ENCODE data around the gene USP46. TPM values are rescaled to one million over a fixed set of nuclear protein-coding genes. Genes with fewer than 3 reads are reported as not detected.
A peak's percentile ranks its signal among the peaks of the same experiment; 100 is the strongest.

USP46 gene
- total and polyA plus RNA-seq, 5 donors = 12.6 to 63.7 (median 55.4) TPM

DNA sequence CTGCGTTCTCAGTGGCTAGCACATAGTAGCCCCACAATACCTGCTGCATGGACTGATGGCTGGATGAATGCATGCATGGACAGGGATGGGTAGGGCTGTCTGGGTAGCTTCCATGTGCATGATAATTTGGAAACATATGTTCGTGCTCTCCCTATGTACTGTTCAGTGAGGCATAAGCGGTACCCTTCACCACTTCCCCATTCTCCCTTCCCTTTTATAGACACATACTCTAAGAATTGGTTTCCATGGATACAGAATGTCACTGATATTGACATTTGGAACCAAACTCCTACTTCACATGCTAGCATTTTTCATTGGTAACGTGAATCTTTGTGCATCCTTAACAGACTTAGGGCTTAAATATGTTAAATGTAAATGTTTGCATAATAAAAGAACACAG, 20.4 kb downstream of the USP46 start:
- 92% methylated on average over 4 of the region's 4 CpGs for WGBS
- no peak for ATAC-seq
- no peak for DNase-seq
- intact Hi-C loops (cut with DNase I) = no loop called here
- H3K27ac ChIP-seq (ENCODE audit: low read length) = no peak overlapping the region
- H3K27me3 ChIP-seq (ENCODE audit: control insufficient read depth, insufficient read depth) = no peaks in the 10 kb centered on the region
- H3K9me3 ChIP-seq (ENCODE audit: control insufficient read depth, low read length) = no peaks in the 10 kb centered on the region
- no peak overlapping the region for H3K4me3 ChIP-seq (ENCODE audit: low read length)
- H3K4me1 ChIP-seq (ENCODE audit: control insufficient read depth, insufficient read depth, low read length) = peaks cover 7% of the 10 kb centered on the region

DNA sequence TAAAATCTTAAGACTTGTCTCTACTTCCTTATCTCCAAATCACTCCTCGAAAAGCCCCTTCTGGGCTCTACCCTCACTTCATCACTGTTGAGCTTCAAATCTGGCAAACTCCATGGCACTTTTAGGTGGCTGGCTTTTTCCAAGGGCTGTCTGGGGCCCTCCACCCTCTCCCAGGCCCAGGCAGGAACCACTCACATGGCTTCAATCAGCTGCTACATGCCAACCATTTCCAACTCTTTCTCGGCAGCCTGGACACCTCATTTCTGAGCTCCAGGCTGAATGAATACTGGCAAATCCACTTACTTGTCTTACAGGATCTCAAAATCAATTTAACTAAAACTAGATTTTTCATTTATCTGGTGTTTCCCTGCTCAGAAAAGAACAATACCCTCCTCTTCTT, 22.0 kb downstream of the USP46 start:
- ATAC-seq (no peak), DNase-seq (no peak)
- Histone ChIP-seq H3K9me3 (ENCODE audit: control insufficient read depth, low read length) (no peaks in the 10 kb centered on the region), H3K4me3 (ENCODE audit: low read length) (no peak overlapping the region), H3K27ac (ENCODE audit: low read length) (no peak overlapping the region), H3K27me3 (ENCODE audit: control insufficient read depth, insufficient read depth) (no peaks in the 10 kb centered on the region), H3K4me1 (ENCODE audit: control insufficient read depth, insufficient read depth, low read length) (peaks cover 7% of the 10 kb centered on the region)
- intact Hi-C loops (cut with DNase I) = no loop called here
- 61% methylated on average over 2 of the region's 2 CpGs for WGBS

DNA sequence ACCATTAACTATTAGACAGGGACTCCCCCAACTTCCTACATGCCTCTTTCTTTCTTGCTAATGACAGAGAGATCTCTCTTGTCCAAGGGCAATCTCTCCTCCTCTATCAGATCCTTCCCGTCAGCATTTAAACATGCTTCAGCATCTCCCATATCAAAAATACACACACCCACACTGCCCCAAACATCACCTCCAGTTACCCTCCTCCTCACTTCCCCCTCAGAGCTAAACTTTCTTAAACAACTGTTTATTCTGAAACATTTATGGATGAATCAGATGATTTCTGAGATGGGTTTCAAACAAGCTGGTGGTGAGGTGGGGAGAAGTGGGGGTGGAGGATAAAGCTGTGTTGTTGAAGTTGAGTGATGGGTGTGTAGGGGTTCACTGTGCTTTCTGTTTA, 23.5 kb downstream of the USP46 start:
- WGBS = 74% methylated on average over 1 of the region's 1 CpG
- no peak for ATAC-seq
- Histone ChIP-seq H3K4me1 (ENCODE audit: control insufficient read depth, insufficient read depth, low read length) (peaks cover 7% of the 10 kb centered on the region), H3K27me3 (ENCODE audit: control insufficient read depth, insufficient read depth) (no peaks in the 10 kb centered on the region), H3K27ac (ENCODE audit: low read length) (no peak overlapping the region), H3K4me3 (ENCODE audit: low read length) (no peak overlapping the region), H3K9me3 (ENCODE audit: control insufficient read depth, low read length) (no peaks in the 10 kb centered on the region)
- no peak for DNase-seq
- intact Hi-C loops (cut with DNase I) = no loop called here

DNA sequence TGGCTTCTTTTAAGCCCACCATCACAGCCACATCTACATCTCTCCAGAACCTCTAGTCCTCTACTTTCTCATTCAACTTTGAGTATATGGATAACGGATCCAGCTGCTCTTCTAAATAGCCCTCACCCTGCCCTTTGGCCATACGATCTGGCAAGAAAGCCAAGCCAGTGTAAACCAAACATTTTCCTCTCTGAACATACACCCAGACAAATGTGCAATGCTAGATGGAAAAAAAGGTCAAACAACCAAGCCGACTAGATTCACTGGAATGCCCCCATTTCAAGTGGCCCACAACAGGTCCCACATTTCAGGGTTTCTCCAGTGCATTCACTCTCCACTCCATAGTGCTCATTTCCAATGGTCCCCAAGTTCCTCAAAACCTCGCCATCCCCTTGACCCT, 24.0 kb downstream of the USP46 start:
- intact Hi-C loops (cut with DNase I) = no loop called here
- ATAC-seq = no peak
- DNase-seq = no peak
- no peak overlapping the region for H3K4me3 ChIP-seq (ENCODE audit: low read length)
- WGBS = 84% methylated on average over 4 of the region's 4 CpGs
- no peak overlapping the region for H3K27ac ChIP-seq (ENCODE audit: low read length)
- H3K4me1 ChIP-seq (ENCODE audit: control insufficient read depth, insufficient read depth, low read length) = peaks cover 7% of the 10 kb centered on the region
- H3K27me3 ChIP-seq (ENCODE audit: control insufficient read depth, insufficient read depth) = no peaks in the 10 kb centered on the region
- H3K9me3 ChIP-seq (ENCODE audit: control insufficient read depth, low read length) = no peaks in the 10 kb centered on the region

DNA sequence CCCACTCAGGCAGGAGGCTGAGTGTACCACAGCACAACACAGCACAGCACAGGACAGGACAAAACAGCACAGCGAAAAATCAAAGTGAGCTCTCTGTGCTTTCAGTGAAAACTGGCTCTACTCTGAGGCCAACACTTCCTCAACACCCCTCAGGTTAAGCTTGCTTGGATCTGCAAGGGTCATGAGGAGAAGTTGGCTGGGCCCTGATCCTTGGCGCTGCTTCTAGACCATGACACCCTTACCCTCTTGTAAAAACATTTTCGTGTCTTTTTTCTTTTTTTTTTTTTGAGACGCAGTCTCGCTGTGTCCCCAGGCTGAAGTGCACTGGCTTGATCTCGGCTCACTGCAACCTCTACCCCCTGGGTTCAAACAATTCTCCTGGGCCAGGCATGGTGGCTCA, 25.3 kb downstream of the USP46 start:
- intact Hi-C loops (cut with DNase I) = no loop called here
- no peak for ATAC-seq
- Histone ChIP-seq H3K27me3 (ENCODE audit: control insufficient read depth, insufficient read depth) (no peaks in the 10 kb centered on the region), H3K27ac (ENCODE audit: low read length) (no peak overlapping the region), H3K4me1 (ENCODE audit: control insufficient read depth, insufficient read depth, low read length) (peaks cover 2% of the 10 kb centered on the region), H3K4me3 (ENCODE audit: low read length) (no peak overlapping the region), H3K9me3 (ENCODE audit: control insufficient read depth, low read length) (no peaks in the 10 kb centered on the region)
- DNase-seq = no peak
- 95% methylated on average over 6 of the region's 6 CpGs for WGBS

DNA sequence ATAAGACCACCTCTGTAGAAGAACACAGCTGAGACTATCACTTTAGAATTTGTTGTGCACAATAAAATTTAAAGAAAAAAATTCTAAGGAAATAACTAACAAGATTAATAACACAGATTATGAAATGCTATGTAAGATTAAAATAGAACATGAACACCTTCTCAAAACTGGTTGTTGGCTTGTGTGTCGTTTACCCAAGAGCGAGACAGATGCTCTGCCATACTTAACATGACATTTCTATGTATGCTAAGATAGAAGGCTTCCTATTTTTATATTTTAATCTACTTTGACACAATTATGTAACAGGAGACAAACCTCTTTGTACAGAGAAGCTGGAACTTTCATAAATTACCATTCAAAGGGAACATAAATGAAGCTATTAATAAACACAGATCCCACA, 30.1 kb downstream of the USP46 start:
- 59% methylated on average over 2 of the region's 2 CpGs for WGBS
- H3K4me3 ChIP-seq (ENCODE audit: low read length) = no peak overlapping the region
- intact Hi-C loops (cut with DNase I) = no loop called here
- H3K9me3 ChIP-seq (ENCODE audit: control insufficient read depth, low read length) = no peaks in the 10 kb centered on the region
- no peak overlapping the region for H3K27ac ChIP-seq (ENCODE audit: low read length)
- H3K4me1 ChIP-seq (ENCODE audit: control insufficient read depth, insufficient read depth, low read length) = peaks cover 4% of the 10 kb centered on the region
- no peaks in the 10 kb centered on the region for H3K27me3 ChIP-seq (ENCODE audit: control insufficient read depth, insufficient read depth)
- ATAC-seq (no peak), DNase-seq (no peak)

DNA sequence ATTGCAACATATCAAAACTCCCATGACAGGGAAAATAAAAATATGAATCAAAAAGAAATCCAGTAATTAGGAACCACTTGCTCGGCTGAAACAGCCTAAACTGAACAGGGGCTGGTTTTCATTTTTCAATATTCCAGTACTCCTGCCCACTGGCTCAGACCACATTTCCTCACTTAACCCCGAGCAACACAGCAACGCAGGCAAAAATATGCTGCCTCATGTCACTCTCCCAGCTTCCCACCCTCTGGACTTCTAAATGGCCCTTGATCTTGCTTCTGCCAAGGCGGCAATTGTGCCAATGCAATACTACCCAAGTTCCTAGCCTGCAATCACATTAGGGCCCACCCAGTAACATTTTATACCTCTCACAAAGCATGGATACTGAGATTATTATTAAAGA, 30.6 kb downstream of the USP46 start:
- Histone ChIP-seq H3K27ac (ENCODE audit: low read length) (no peak overlapping the region), H3K27me3 (ENCODE audit: control insufficient read depth, insufficient read depth) (no peaks in the 10 kb centered on the region), H3K9me3 (ENCODE audit: control insufficient read depth, low read length) (no peaks in the 10 kb centered on the region), H3K4me1 (ENCODE audit: control insufficient read depth, insufficient read depth, low read length) (peaks cover 4% of the 10 kb centered on the region), H3K4me3 (ENCODE audit: low read length) (no peak overlapping the region)
- intact Hi-C loops (cut with DNase I) = no loop called here
- WGBS = 64% methylated on average over 4 of the region's 4 CpGs
- DNase-seq = no peak
- ATAC-seq = peak; percentile 20 to 63

DNA sequence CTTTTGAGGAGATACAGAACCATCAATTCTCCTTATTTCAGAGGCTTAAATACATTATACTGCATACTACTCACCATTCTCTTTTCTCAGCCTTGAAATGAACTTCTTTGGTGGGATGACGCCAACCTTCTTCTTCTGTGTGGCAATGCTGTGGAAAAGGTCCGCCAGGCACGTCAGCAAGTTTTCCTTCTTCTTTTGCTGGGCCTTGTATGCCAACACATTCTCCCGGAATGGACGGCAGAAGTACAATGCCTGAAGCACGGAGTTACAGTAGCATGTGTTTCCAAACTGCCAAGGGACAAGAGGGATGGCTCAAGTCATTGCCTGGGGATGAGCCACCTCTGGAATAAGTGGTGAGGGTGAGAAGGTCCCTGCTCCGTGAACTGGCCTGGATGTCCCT, 31.2 kb downstream of the USP46 start:
- intact Hi-C loops (cut with DNase I) = no loop called here
- no peak overlapping the region for H3K4me3 ChIP-seq (ENCODE audit: low read length)
- no peaks in the 10 kb centered on the region for H3K27me3 ChIP-seq (ENCODE audit: control insufficient read depth, insufficient read depth)
- DNase-seq (no peak), ATAC-seq (peak in 1 of 2 donors; percentile 48)
- no peaks in the 10 kb centered on the region for H3K9me3 ChIP-seq (ENCODE audit: control insufficient read depth, low read length)
- no peak overlapping the region for H3K27ac ChIP-seq (ENCODE audit: low read length)
- H3K4me1 ChIP-seq (ENCODE audit: control insufficient read depth, insufficient read depth, low read length) = peaks cover 4% of the 10 kb centered on the region
- WGBS = 75% methylated on average over 7 of the region's 7 CpGs

DNA sequence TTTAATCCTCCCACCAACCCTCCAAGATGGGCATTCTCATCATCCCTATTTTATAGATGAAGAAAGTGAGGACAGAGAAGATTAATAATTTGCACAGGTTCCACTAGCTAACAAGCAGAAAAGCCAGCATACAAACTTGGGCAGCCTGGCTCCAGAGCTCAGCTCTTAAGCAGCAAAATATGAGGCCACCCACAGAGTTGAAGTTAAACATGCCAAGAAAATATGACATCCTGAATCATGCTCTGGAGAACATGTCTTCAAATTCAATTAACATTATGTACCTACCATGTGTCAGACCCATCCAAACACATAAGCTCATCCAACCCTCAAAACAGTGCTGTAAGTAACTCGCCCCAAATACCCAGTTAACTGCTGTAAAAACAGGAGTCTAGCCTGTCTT, 33.9 kb downstream of the USP46 start:
- Histone ChIP-seq H3K27ac (ENCODE audit: low read length) (no peak overlapping the region), H3K4me1 (ENCODE audit: control insufficient read depth, insufficient read depth, low read length) (peaks cover 4% of the 10 kb centered on the region), H3K9me3 (ENCODE audit: control insufficient read depth, low read length) (no peaks in the 10 kb centered on the region), H3K27me3 (ENCODE audit: control insufficient read depth, insufficient read depth) (no peaks in the 10 kb centered on the region), H3K4me3 (ENCODE audit: low read length) (no peak overlapping the region)
- ATAC-seq = no peak
- WGBS = 96% methylated on average over 1 of the region's 1 CpG
- no peak for DNase-seq
- intact Hi-C loops (cut with DNase I) = no loop called here

DNA sequence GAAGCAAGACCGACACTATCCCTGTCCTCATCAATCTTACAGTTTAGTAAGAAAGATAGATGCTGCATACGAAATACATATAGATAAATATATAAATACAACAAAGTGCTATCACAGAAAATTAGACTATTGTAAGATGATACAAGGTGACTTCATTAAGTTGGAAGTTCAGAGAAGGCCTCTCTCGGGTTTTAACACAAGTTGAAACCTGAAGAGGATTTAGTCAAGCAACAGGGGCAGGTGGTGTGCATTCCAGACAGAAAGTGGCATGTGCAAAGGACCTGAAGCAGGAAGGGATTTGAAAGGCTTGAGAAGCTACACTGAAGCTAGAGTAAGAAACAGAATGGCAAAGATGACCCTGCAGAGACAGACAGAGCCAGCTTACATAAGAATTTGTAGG, 36.5 kb downstream of the USP46 start:
- no peak overlapping the region for H3K4me3 ChIP-seq (ENCODE audit: low read length)
- H3K27ac ChIP-seq (ENCODE audit: low read length) = no peak overlapping the region
- DNase-seq (no peak), ATAC-seq (no peak)
- H3K4me1 ChIP-seq (ENCODE audit: control insufficient read depth, insufficient read depth, low read length) = peaks cover 2% of the 10 kb centered on the region
- 98% methylated on average over 3 of the region's 3 CpGs for WGBS
- H3K9me3 ChIP-seq (ENCODE audit: control insufficient read depth, low read length) = no peaks in the 10 kb centered on the region
- intact Hi-C loops (cut with DNase I) = no loop called here
- H3K27me3 ChIP-seq (ENCODE audit: control insufficient read depth, insufficient read depth) = no peaks in the 10 kb centered on the region

DNA sequence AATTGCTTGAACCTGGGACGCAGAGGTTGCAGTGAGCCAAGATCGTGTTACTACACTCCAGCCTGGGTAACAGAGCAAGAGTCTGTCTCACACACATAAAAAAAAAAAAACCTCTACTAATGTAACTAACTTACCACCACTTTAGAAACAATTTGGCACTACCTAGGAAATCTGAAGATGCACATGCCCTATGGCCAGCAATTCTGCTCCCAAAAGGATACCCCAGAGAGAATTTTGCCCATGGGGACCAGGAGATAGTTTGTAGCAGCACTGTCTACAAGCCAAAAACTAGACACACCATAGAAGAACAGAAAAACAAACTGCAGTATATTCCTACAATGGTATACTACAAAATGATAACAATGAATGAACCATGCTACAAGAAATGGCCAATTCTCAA, 37.5 kb downstream of the USP46 start:
- H3K4me1 ChIP-seq (ENCODE audit: control insufficient read depth, insufficient read depth, low read length) = peaks cover 2% of the 10 kb centered on the region
- DNase-seq = no peak
- no peak overlapping the region for H3K4me3 ChIP-seq (ENCODE audit: low read length)
- ATAC-seq = no peak
- WGBS = 96% methylated on average over 2 of the region's 2 CpGs
- H3K27me3 ChIP-seq (ENCODE audit: control insufficient read depth, insufficient read depth) = no peaks in the 10 kb centered on the region
- no peaks in the 10 kb centered on the region for H3K9me3 ChIP-seq (ENCODE audit: control insufficient read depth, low read length)
- H3K27ac ChIP-seq (ENCODE audit: low read length) = no peak overlapping the region
- intact Hi-C loops (cut with DNase I) = no loop called here

DNA sequence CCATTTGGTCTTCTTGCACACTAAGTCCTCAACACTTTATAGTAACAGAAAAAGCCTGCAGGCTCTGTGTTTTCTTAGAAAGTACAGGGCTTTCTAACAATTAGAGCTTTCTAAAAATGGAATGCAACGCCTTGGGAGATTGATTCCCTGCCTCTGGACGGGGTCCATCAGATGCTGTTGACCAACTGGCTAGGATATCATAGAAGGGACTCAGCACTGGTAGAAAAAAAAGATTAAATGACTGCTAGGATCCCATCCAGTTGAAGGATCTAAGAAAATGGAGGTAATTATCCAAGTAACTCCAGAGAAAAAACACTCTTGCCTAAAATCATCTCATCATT, 39.5 kb downstream of the USP46 start:
- DNase-seq (no peak), ATAC-seq (no peak)
- no peak overlapping the region for H3K27ac ChIP-seq (ENCODE audit: low read length)
- H3K4me3 ChIP-seq (ENCODE audit: low read length) = no peak overlapping the region
- H3K27me3 ChIP-seq (ENCODE audit: control insufficient read depth, insufficient read depth) = no peaks in the 10 kb centered on the region
- intact Hi-C loops (cut with DNase I) = no loop called here
- 34% methylated on average over 2 of the region's 2 CpGs for WGBS
- no peaks in the 10 kb centered on the region for H3K4me1 ChIP-seq (ENCODE audit: control insufficient read depth, insufficient read depth, low read length)
- no peaks in the 10 kb centered on the region for H3K9me3 ChIP-seq (ENCODE audit: control insufficient read depth, low read length)

Data from right cardiac atrium (tissue), 5 donors.